ENCODE results near the gene ETV3. TPM values are rescaled to one million over a fixed set of nuclear protein-coding genes. Genes with fewer than 3 reads are reported as not detected.

The ETV3 gene
- total and polyA plus RNA-seq, 10 of the 15 experiments (the other 5 are each of a cell fraction or from before 2014, with no cell fraction given), result 1.7 to 13.8 (median 7.2) TPM

GRCh38 chr1:157110003-157110402, 28.2 kb downstream of the ETV3 start:
- Histone ChIP-seq H3K36me3 (ENCODE audit: control insufficient read depth in 2 of 2, insufficient read depth in 2 of 2, low read length in 1 of 2) (no peaks in the 10 kb centered on the region), H4K20me1 (ENCODE audit: control insufficient read depth, insufficient read depth) (no peaks in the 10 kb centered on the region), H3K27ac (ENCODE audit: control insufficient read depth, insufficient read depth) (no peak overlapping the region), H3K4me2 (ENCODE audit: control insufficient read depth, insufficient read depth) (no peak overlapping the region), H3K4me1 (ENCODE audit: control insufficient read depth, insufficient read depth, low read length) (peaks cover 27% of the 10 kb centered on the region), H2AFZ (ENCODE audit: control insufficient read depth, low read depth, low read length) (no peak overlapping the region), H3K4me3 (no peak overlapping the region), H3K79me2 (ENCODE audit: control insufficient read depth, insufficient read depth, low read length) (no peaks in the 10 kb centered on the region), H3K9ac (ENCODE audit: control insufficient read depth, insufficient read depth, low read length) (no peak overlapping the region), H3K9me3 (replicated peaks; ENCODE audit: control insufficient read depth, insufficient read depth, low read length) (no peaks in the 10 kb centered on the region), H3K27me3 (replicated peaks in 1 of 2; ENCODE audit: control insufficient read depth in 2 of 2, insufficient read depth in 2 of 2, low read length in 1 of 2) (0 out of 4 replicates have a peak, but pooled peaks cover 0 to 2% of the 10 kb centered on the region in 2 experiments)
- in situ Hi-C loops (cut with MboI), result no loop called here
- 40% methylated on average over 6 of the region's 6 CpGs for WGBS (ENCODE audit: insufficient coverage, insufficient replicate concordance, low lambda C conversion rate, missing lambda C conversion rate)
- ChIA-PET SMC1A (ENCODE audit: uncharacterized antibody, unreplicated experiment) (interaction anchor here (1.1 to 1.7 kb wide), 6 partner anchors 12 to 46 kb away, joined by 3 to 6 read pairs (median 4); no protein-coding TSS in a partner anchor), POLR2A (interaction anchor here (0.9 to 1.0 kb wide), 2 partner anchors 23 to 25 kb away, joined by 3 to 4 read pairs; no protein-coding TSS in a partner anchor), RAD21 (ENCODE audit: unreplicated experiment) (interaction anchor here (0.7 to 2.4 kb wide), 7 partner anchors 20 to 80 kb away, joined by 3 to 9 read pairs (median 4); no protein-coding TSS in a partner anchor), CTCF (interaction anchor here (0.9 to 2.7 kb wide), 8 partner anchors 9 to 51 kb away, joined by 3 to 12 read pairs (median 4); no protein-coding TSS in a partner anchor)
- intact Hi-C loops (cut with micrococcal nuclease; ENCODE audit: unreplicated experiment), result no loop called here
- ATAC-seq, result no peak
- DNase-seq (ENCODE audit: low read depth, low spot score), result no peak
- no peak for FAIRE-seq
- no TSS peak for BruUV-seq (replicated peaks)
- TF ChIP-seq, protein P1, sequence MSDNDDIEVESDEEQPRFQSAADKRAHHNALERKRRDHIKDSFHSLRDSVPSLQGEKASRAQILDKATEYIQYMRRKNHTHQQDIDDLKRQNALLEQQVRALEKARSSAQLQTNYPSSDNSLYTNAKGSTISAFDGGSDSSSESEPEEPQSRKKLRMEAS (IDR thresholded peaks at IDR 0.05; ENCODE audit: low read depth, low read length), result no peak
- TF ChIP-seq POLR2AphosphoS5 (IDR thresholded peaks at IDR 0.05; ENCODE audit: low read length) (no peak), NFYA (IDR thresholded peaks at IDR 0.05; ENCODE audit: borderline replicate concordance, low read depth, low read length) (no peak), TCF3 (IDR thresholded peaks at IDR 0.05; ENCODE audit: borderline replicate concordance, insufficient read depth, low read depth, low read length) (no peak), E2F8 (IDR thresholded peaks at IDR 0.05; ENCODE audit: low read depth, partially characterized antibody) (no peak), ZBTB33 (IDR thresholded peaks at IDR 0.05) (no peak), CEBPB (IDR thresholded peaks at IDR 0.05; ENCODE audit: borderline replicate concordance in 1 of 2, low read depth in 2 of 2, low read length in 2 of 2) (no peak), SMC3 (IDR thresholded peaks at IDR 0.05; ENCODE audit: borderline replicate concordance, low read length) (no peak), WRNIP1 (IDR thresholded peaks at IDR 0.05; ENCODE audit: borderline replicate concordance, low read depth, low read length) (no peak), CBX5 (IDR thresholded peaks at IDR 0.05; ENCODE audit: low read depth) (no peak), RELA (IDR thresholded peaks at IDR 0.05; ENCODE audit: borderline replicate concordance, partially characterized antibody) (no peak), HCFC1 (IDR thresholded peaks at IDR 0.05; ENCODE audit: low read length) (no peak), NBN (IDR thresholded peaks at IDR 0.05) (no peak)
- TF ChIP-seq, protein P2, sequence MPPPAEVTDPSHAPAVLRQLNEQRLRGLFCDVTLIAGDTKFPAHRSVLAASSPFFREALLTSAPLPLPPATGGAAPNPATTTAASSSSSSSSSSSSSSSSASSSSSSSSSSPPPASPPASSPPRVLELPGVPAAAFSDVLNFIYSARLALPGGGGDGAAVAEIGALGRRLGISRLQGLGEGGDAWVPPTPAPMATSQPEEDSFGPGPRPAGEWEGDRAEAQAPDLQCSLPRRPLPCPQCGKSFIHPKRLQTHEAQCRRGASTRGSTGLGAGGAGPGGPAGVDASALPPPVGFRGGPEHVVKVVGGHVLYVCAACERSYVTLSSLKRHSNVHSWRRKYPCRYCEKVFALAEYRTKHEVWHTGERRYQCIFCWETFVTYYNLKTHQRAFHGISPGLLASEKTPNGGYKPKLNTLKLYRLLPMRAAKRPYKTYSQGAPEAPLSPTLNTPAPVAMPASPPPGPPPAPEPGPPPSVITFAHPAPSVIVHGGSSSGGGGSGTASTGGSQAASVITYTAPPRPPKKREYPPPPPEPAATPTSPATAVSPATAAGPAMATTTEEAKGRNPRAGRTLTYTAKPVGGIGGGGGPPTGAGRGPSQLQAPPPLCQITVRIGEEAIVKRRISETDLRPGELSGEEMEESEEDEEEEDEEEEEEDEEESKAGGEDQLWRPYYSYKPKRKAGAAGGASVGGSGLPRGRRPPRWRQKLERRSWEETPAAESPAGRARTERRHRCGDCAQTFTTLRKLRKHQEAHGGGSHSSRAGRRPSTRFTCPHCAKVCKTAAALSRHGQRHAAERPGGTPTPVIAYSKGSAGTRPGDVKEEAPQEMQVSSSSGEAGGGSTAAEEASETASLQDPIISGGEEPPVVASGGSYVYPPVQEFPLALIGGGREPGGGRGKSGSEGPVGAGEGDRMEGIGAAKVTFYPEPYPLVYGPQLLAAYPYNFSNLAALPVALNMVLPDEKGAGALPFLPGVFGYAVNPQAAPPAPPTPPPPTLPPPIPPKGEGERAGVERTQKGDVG (CRISPR knock-in tag; IDR thresholded peaks at IDR 0.05), result no peak

All from GM12878 (cell line).